ENCODE results near the gene RAD52. TPM values are rescaled to one million over a fixed set of nuclear protein-coding genes. Genes with fewer than 3 reads are reported as not detected.

RAD52 gene
- total RNA-seq, 3 donors from 2014 or later (not counting 1 experiment from before 2014, with no cell fraction given) = 9.4 to 15.5 (median 13.7) TPM

Other genes with a start within 250 kb of the RAD52 start
- gene WNK1, start 197.1 kb downstream of the RAD52 start, total RNA-seq = 100 to 1,000 TPM; 177 to 203 (median 192) TPM
- 10 to 100 TPM; 43.5 to 54.0 (median 44.9) TPM for gene ERC1, start 41.5 kb upstream of the RAD52 start, total RNA-seq